ENCODE measurements around the gene CNTN1.

CNTN1 gene

GRCh38 chr12:41045509-41045908 lies 353.3 kb downstream of the CNTN1 start:
- no peak overlapping the region for H3K4me3 ChIP-seq
- H3K9ac ChIP-seq: no peak overlapping the region
- no peak overlapping the region for H3K27ac ChIP-seq
- H3K27me3 ChIP-seq: no peaks in the 10 kb centered on the region
- H4K20me1 ChIP-seq: no peaks in the 10 kb centered on the region
- no peaks in the 10 kb centered on the region for H3K4me1 ChIP-seq
- TF ChIP-seq Cebpa-rat (IDR thresholded peaks at IDR 0.05): no peak
- no peaks in the 10 kb centered on the region for H3K36me3 ChIP-seq
- H3K9me3 ChIP-seq: no peaks in the 10 kb centered on the region
- H3K4me2 ChIP-seq: no peak overlapping the region

GRCh38 chr12:41049033-41049432 lies 356.8 kb downstream of the CNTN1 start:
- H3K27me3 ChIP-seq: no peaks in the 10 kb centered on the region
- H3K9me3 ChIP-seq: no peaks in the 10 kb centered on the region
- H3K4me3 ChIP-seq: no peak overlapping the region
- no peak for TF ChIP-seq Cebpa-rat (IDR thresholded peaks at IDR 0.05)
- H4K20me1 ChIP-seq: no peaks in the 10 kb centered on the region
- no peaks in the 10 kb centered on the region for H3K36me3 ChIP-seq
- H3K4me1 ChIP-seq: no peaks in the 10 kb centered on the region
- no peak overlapping the region for H3K27ac ChIP-seq
- H3K9ac ChIP-seq: no peak overlapping the region
- H3K4me2 ChIP-seq: no peak overlapping the region

- Histone ChIP-seq H3K9me3 (no peaks in the 10 kb centered on the region), H4K20me1 (no peaks in the 10 kb centered on the region), H3K4me2 (no peak overlapping the region), H3K27me3 (no peaks in the 10 kb centered on the region), H3K36me3 (no peaks in the 10 kb centered on the region), H3K4me1 (no peaks in the 10 kb centered on the region), H3K27ac (no peak overlapping the region), H3K4me3 (no peak overlapping the region), H3K9ac (no peak overlapping the region)
- no peak for TF ChIP-seq Cebpa-rat (IDR thresholded peaks at IDR 0.05)
These were observed 359.7 kb downstream of the CNTN1 start for GRCh38 chr12:41051954-41052353.

GRCh38 chr12:41052441-41052840 lies 360.2 kb downstream of the CNTN1 start:
- H4K20me1 ChIP-seq: no peaks in the 10 kb centered on the region
- no peak overlapping the region for H3K4me3 ChIP-seq

GRCh38 chr12:41053046-41053445 lies 360.8 kb downstream of the CNTN1 start:
- TF ChIP-seq Cebpa-rat (IDR thresholded peaks at IDR 0.05): no peak

More at GRCh38 chr12:41052441-41052840, 360.2 kb downstream of the CNTN1 start:
- no peaks in the 10 kb centered on the region for H3K27me3 ChIP-seq
- H3K9me3 ChIP-seq: no peaks in the 10 kb centered on the region
- no peak overlapping the region for H3K4me2 ChIP-seq
- H3K36me3 ChIP-seq: no peaks in the 10 kb centered on the region
- no peak for TF ChIP-seq Cebpa-rat (IDR thresholded peaks at IDR 0.05)
- no peak overlapping the region for H3K9ac ChIP-seq
- H3K27ac ChIP-seq: no peak overlapping the region
- H3K4me1 ChIP-seq: no peaks in the 10 kb centered on the region

GRCh38 chr12:41055875-41056577 lies 363.8 kb downstream of the CNTN1 start:
- H3K27ac ChIP-seq: no peak overlapping the region
- H3K9ac ChIP-seq: no peak overlapping the region
- no peaks in the 10 kb centered on the region for H3K4me1 ChIP-seq
- H3K4me3 ChIP-seq: no peak overlapping the region
- no peak for TF ChIP-seq Cebpa-rat (IDR thresholded peaks at IDR 0.05)
- H3K4me2 ChIP-seq: no peak overlapping the region
- H3K9me3 ChIP-seq: no peaks in the 10 kb centered on the region
- H3K27me3 ChIP-seq: no peaks in the 10 kb centered on the region
- H3K36me3 ChIP-seq: no peaks in the 10 kb centered on the region
- H4K20me1 ChIP-seq: no peaks in the 10 kb centered on the region

More at GRCh38 chr12:41053046-41053445, 360.8 kb downstream of the CNTN1 start:
- Histone ChIP-seq H3K27ac (no peak overlapping the region), H3K9ac (no peak overlapping the region), H3K36me3 (no peaks in the 10 kb centered on the region), H3K4me2 (no peak overlapping the region), H3K4me3 (no peak overlapping the region), H3K9me3 (no peaks in the 10 kb centered on the region), H3K4me1 (no peaks in the 10 kb centered on the region), H3K27me3 (no peaks in the 10 kb centered on the region), H4K20me1 (no peaks in the 10 kb centered on the region)

GRCh38 chr12:41058266-41058665 lies 366.0 kb downstream of the CNTN1 start:
- H3K4me1 ChIP-seq: no peaks in the 10 kb centered on the region
- no peaks in the 10 kb centered on the region for H3K27me3 ChIP-seq
- H3K9me3 ChIP-seq: no peaks in the 10 kb centered on the region
- H3K4me3 ChIP-seq: no peak overlapping the region
- H3K4me2 ChIP-seq: no peak overlapping the region
- H4K20me1 ChIP-seq: no peaks in the 10 kb centered on the region
- TF ChIP-seq Cebpa-rat (IDR thresholded peaks at IDR 0.05): no peak
- no peak overlapping the region for H3K27ac ChIP-seq
- no peak overlapping the region for H3K9ac ChIP-seq
- no peaks in the 10 kb centered on the region for H3K36me3 ChIP-seq

- H3K9me3 ChIP-seq: no peaks in the 10 kb centered on the region
- H3K27me3 ChIP-seq: no peaks in the 10 kb centered on the region
- no peaks in the 10 kb centered on the region for H4K20me1 ChIP-seq
- no peak for TF ChIP-seq Cebpa-rat (IDR thresholded peaks at IDR 0.05)
- H3K9ac ChIP-seq: no peak overlapping the region
- no peak overlapping the region for H3K4me2 ChIP-seq
- no peaks in the 10 kb centered on the region for H3K4me1 ChIP-seq
- H3K4me3 ChIP-seq: no peak overlapping the region
- no peaks in the 10 kb centered on the region for H3K36me3 ChIP-seq
- no peak overlapping the region for H3K27ac ChIP-seq
These were observed 369.0 kb downstream of the CNTN1 start for GRCh38 chr12:41061192-41061591.

- Histone ChIP-seq H3K27ac (no peak overlapping the region), H3K27me3 (no peaks in the 10 kb centered on the region), H3K4me2 (no peak overlapping the region), H4K20me1 (no peaks in the 10 kb centered on the region), H3K4me1 (no peaks in the 10 kb centered on the region), H3K36me3 (no peaks in the 10 kb centered on the region), H3K4me3 (no peak overlapping the region), H3K9me3 (no peaks in the 10 kb centered on the region), H3K9ac (no peak overlapping the region)
- TF ChIP-seq Cebpa-rat (IDR thresholded peaks at IDR 0.05): no peak
These were observed 372.2 kb downstream of the CNTN1 start for GRCh38 chr12:41064411-41064810.

- Histone ChIP-seq H3K27me3 (no peaks in the 10 kb centered on the region), H4K20me1 (no peaks in the 10 kb centered on the region), H3K27ac (no peak overlapping the region), H3K9me3 (no peaks in the 10 kb centered on the region), H3K4me2 (no peak overlapping the region), H3K36me3 (no peaks in the 10 kb centered on the region), H3K4me3 (no peak overlapping the region), H3K9ac (no peak overlapping the region), H3K4me1 (no peaks in the 10 kb centered on the region)
- TF ChIP-seq Cebpa-rat (IDR thresholded peaks at IDR 0.05): no peak
These were observed 375.9 kb downstream of the CNTN1 start for GRCh38 chr12:41067941-41068645.
